Neutrophil (primary cell): ENCODE data around the gene DCTN3.

ENCODE experiments used
- H3K27ac ChIP-seq: fragments of 200-600 bp; sonication (generic); 2 replicates; pipeline ENCODE4 v1.5.1; 2016; ENCODE audit warnings: mild to moderate bottlenecking, moderate library complexity
- H3K27me3 ChIP-seq: fragments of 200-600 bp; sonication (generic); 2 replicates; pipeline ENCODE4 v1.6.0; 2016; ENCODE audit warnings: mild to moderate bottlenecking
- H3K36me3 ChIP-seq: fragments of 200-600 bp; sonication (generic); 2 replicates; pipeline ENCODE4 v1.5.1; 2017
- H3K4me1 ChIP-seq, 2 experiments: fragments of 200-600 bp in 1 of 2; sonication (generic) in 1 of 2; 1 replicate in 1 of 2; 2 replicates in 1 of 2; pipeline versions ENCODE4 v1.5.1 to v1.6.1; 2013 to 2016; ENCODE audit warnings: low read depth in 1 of 2, low read length in 1 of 2, mild to moderate bottlenecking in 1 of 2, moderate library complexity in 1 of 2; ENCODE audit not compliant: control insufficient read depth in 1 of 2, insufficient read depth in 1 of 2
- H3K4me3 ChIP-seq, 2 experiments: fragments of 200-600 bp in 1 of 2; sonication (generic) in 1 of 2; 1 replicate in 1 of 2; 2 replicates in 1 of 2; pipeline ENCODE4 v1.5.1; 2013 to 2016; ENCODE audit warnings: low read depth in 1 of 2, low read length in 1 of 2, mild to moderate bottlenecking in 1 of 2, moderate library complexity in 1 of 2
- H3K9me3 ChIP-seq: fragments of 200-600 bp; sonication (generic); 2 replicates; pipeline ENCODE4 v1.5.1; 2016
- TF ChIP-seq, protein P1 (sequence below): fragments of 200-600 bp; sonication (generic); IDR thresholded peaks from 2 replicates; pipeline ENCODE4 v1.5.1; 2016; ENCODE audit warnings: antibody characterized with exemption

The DCTN3 gene

GRCh38 chr9:34570809-34571480 lies 49.4 kb downstream of the DCTN3 start:
- H3K36me3 ChIP-seq, result no peaks in the 10 kb centered on the region
- no peaks in the 10 kb centered on the region for H3K9me3 ChIP-seq
- H3K27me3 ChIP-seq, result peaks cover 73% of the 10 kb centered on the region
- H3K4me1 ChIP-seq, result no peaks in the 10 kb centered on the region
- no peak overlapping the region for H3K27ac ChIP-seq
- H3K4me3 ChIP-seq, result no peak overlapping the region
- TF ChIP-seq, protein P1, sequence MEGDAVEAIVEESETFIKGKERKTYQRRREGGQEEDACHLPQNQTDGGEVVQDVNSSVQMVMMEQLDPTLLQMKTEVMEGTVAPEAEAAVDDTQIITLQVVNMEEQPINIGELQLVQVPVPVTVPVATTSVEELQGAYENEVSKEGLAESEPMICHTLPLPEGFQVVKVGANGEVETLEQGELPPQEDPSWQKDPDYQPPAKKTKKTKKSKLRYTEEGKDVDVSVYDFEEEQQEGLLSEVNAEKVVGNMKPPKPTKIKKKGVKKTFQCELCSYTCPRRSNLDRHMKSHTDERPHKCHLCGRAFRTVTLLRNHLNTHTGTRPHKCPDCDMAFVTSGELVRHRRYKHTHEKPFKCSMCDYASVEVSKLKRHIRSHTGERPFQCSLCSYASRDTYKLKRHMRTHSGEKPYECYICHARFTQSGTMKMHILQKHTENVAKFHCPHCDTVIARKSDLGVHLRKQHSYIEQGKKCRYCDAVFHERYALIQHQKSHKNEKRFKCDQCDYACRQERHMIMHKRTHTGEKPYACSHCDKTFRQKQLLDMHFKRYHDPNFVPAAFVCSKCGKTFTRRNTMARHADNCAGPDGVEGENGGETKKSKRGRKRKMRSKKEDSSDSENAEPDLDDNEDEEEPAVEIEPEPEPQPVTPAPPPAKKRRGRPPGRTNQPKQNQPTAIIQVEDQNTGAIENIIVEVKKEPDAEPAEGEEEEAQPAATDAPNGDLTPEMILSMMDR, result no peak

- no peaks in the 10 kb centered on the region for H3K9me3 ChIP-seq
- no peak overlapping the region for H3K4me3 ChIP-seq
- H3K36me3 ChIP-seq, result no peaks in the 10 kb centered on the region
- no peaks in the 10 kb centered on the region for H3K4me1 ChIP-seq
- TF ChIP-seq, protein P1, result no peak
- peaks cover 73% of the 10 kb centered on the region for H3K27me3 ChIP-seq
- H3K27ac ChIP-seq, result no peak overlapping the region
Observed at GRCh38 chr9:34570376-34570775, 49.9 kb downstream of the DCTN3 start.

GRCh38 chr9:34568774-34569173 lies 51.5 kb downstream of the DCTN3 start:
- Histone ChIP-seq H3K36me3 (no peaks in the 10 kb centered on the region), H3K4me1 (no peaks in the 10 kb centered on the region), H3K9me3 (no peaks in the 10 kb centered on the region), H3K4me3 (no peak overlapping the region), H3K27me3 (peaks cover 64% of the 10 kb centered on the region), H3K27ac (no peak overlapping the region)
- TF ChIP-seq, protein P1, result no peak

- Histone ChIP-seq H3K4me3 (no peak overlapping the region), H3K27me3 (peaks cover 61% of the 10 kb centered on the region), H3K9me3 (no peaks in the 10 kb centered on the region), H3K36me3 (no peaks in the 10 kb centered on the region), H3K4me1 (no peaks in the 10 kb centered on the region), H3K27ac (no peak overlapping the region)
- TF ChIP-seq, protein P1, result no peak
Observed at GRCh38 chr9:34568133-34568532, 52.2 kb downstream of the DCTN3 start.

DNA sequence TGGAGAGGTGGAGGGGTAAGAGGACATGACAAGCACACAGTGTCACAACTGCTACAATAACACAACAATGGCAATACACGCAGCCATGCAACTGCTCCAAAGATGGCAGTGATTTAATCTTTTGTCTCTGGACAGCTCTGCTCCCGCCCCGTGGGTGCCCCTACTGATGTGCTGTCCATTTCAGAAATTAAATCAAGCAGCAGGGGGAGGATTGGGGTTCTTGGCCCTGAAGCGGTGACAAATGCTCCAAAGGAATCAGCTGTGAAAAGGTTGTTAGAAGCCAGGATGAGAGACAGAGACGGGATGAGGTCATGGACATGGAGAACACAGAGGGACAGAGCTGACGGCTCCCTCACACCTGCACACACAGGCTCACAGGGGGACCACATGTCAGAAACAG lies 53.3 kb downstream of the DCTN3 start:
- TF ChIP-seq, protein P1, result no peak
- no peak overlapping the region for H3K27ac ChIP-seq
- H3K27me3 ChIP-seq, result peaks cover 67% of the 10 kb centered on the region
- no peaks in the 10 kb centered on the region for H3K4me1 ChIP-seq
- no peaks in the 10 kb centered on the region for H3K36me3 ChIP-seq
- no peak overlapping the region for H3K4me3 ChIP-seq
- H3K9me3 ChIP-seq, result no peaks in the 10 kb centered on the region
